Measurements from ENCODE around the gene C11orf16.
"Not testable (repeated sequence)": the region's sequence is repeated elsewhere in the genome, so short reads cannot be mapped to it uniquely, and the experiment has no call there.

C11orf16 gene

GRCh38 chr11:8886322-8886721 is 46.4 kb downstream of the C11orf16 start:
- DNase-seq (ENCODE audit: low read depth in 2 of 2): no peak

GRCh38 chr11:8881585-8881984 is 51.2 kb downstream of the C11orf16 start:
- DNase-seq (ENCODE audit: low read depth in 2 of 2): not testable (repeated sequence)

- DNase-seq (ENCODE audit: low read depth in 2 of 2): no peak
Measured at GRCh38 chr11:8878771-8879170, 54.0 kb downstream of the C11orf16 start.

- DNase-seq (ENCODE audit: low read depth in 2 of 2): no peak
Measured at GRCh38 chr11:8873741-8874405, 58.9 kb downstream of the C11orf16 start.

- DNase-seq (ENCODE audit: low read depth in 2 of 2): no peak
Measured at GRCh38 chr11:8871962-8872361, 60.8 kb downstream of the C11orf16 start.

GRCh38 chr11:8871171-8871775 is 61.5 kb downstream of the C11orf16 start:
- no peak for DNase-seq (ENCODE audit: low read depth in 2 of 2)

- DNase-seq (ENCODE audit: low read depth in 2 of 2): no peak
Measured at GRCh38 chr11:8870411-8871170, 62.2 kb downstream of the C11orf16 start.

Measured in stimulated activated CD4-positive, alpha-beta T cell treated with anti-CD3 and anti-CD28 coated beads, Interleukin-1b, Interleukin-23, amount 100 ng/mL, for 1 hour (primary cell).